ENCODE measurements around the gene MIS12.

GRCh38 chr17:5467416-5467815 lies 18.9 kb upstream of the MIS12 start:
- TF ChIP-seq, protein P1, sequence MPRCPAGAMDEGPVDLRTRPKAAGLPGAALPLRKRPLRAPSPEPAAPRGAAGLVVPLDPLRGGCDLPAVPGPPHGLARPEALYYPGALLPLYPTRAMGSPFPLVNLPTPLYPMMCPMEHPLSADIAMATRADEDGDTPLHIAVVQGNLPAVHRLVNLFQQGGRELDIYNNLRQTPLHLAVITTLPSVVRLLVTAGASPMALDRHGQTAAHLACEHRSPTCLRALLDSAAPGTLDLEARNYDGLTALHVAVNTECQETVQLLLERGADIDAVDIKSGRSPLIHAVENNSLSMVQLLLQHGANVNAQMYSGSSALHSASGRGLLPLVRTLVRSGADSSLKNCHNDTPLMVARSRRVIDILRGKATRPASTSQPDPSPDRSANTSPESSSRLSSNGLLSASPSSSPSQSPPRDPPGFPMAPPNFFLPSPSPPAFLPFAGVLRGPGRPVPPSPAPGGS (IDR thresholded peaks at IDR 0.05), result no peak
- no peak for TF ChIP-seq CTCF (IDR thresholded peaks at IDR 0.05)
- TF ChIP-seq PHF8 (IDR thresholded peaks at IDR 0.05; ENCODE audit: borderline replicate concordance, low read depth), result no peak
- no peak for TF ChIP-seq RAD21 (conservative IDR thresholded peaks at IDR 0.05 in 1 of 2, IDR thresholded peaks at IDR 0.05 in 1 of 2)
- TF ChIP-seq POLR2A (IDR thresholded peaks at IDR 0.05; ENCODE audit: low read length), result no peak
- TF ChIP-seq BHLHE40 (IDR thresholded peaks at IDR 0.05; ENCODE audit: low read depth, low read length), result no peak
- TF ChIP-seq REST (IDR thresholded peaks at IDR 0.05), result no peak
- no peak for TF ChIP-seq EP300 (IDR thresholded peaks at IDR 0.05)
- no peak for TF ChIP-seq POLR2AphosphoS2 (conservative IDR thresholded peaks at IDR 0.05; ENCODE audit: low read length)

All from A549 (cell line).